ENCODE results near the gene CDC42BPA. TPM values are rescaled to one million over a fixed set of nuclear protein-coding genes. Genes with fewer than 3 reads are reported as not detected.
A peak's percentile ranks its signal among the peaks of the same experiment; 100 is the strongest.

CDC42BPA gene
- total RNA-seq, 1 experiment from 2014 or later, result 48.6 TPM

GRCh38 chr1:227364657-227365056, 46.4 kb upstream of the CDC42BPA start:
- CTCF ChIA-PET, result interaction anchor here (0.7 kb wide), 1 partner anchor 10 kb away, joined by 3 read pairs; no protein-coding TSS in a partner anchor
- Mint-ChIP-seq H3K4me3 (ENCODE audit: low read depth, unreplicated experiment) (no peak overlapping the region), H3K36me3 (ENCODE audit: insufficient read depth, unreplicated experiment) (no peaks in the 10 kb centered on the region), H3K9me3 (ENCODE audit: low read depth, unreplicated experiment) (no peaks in the 10 kb centered on the region), H3K27ac (ENCODE audit: unreplicated experiment) (no peak overlapping the region), H3K4me1 (ENCODE audit: low read depth, unreplicated experiment) (no peaks in the 10 kb centered on the region), H3K27me3 (ENCODE audit: unreplicated experiment) (no peaks in the 10 kb centered on the region)
- no peak for TF ChIP-seq CTCF (IDR thresholded peaks at IDR 0.05; ENCODE audit: unreplicated experiment)
- DNase-seq, result no peak
- no TSS peak for BruUV-seq (replicated peaks)
- intact Hi-C loops (cut with micrococcal nuclease; ENCODE audit: unreplicated experiment), result no loop called here

- DNase-seq, result no peak
- no peak for TF ChIP-seq CTCF (IDR thresholded peaks at IDR 0.05; ENCODE audit: unreplicated experiment)
- H3K4me3 Mint-ChIP-seq (ENCODE audit: low read depth, unreplicated experiment), result no peak overlapping the region
- H3K27ac Mint-ChIP-seq (ENCODE audit: unreplicated experiment), result no peak overlapping the region
- no peaks in the 10 kb centered on the region for H3K36me3 Mint-ChIP-seq (ENCODE audit: insufficient read depth, unreplicated experiment)
- H3K27me3 Mint-ChIP-seq (ENCODE audit: unreplicated experiment), result no peaks in the 10 kb centered on the region
- intact Hi-C loops (cut with micrococcal nuclease; ENCODE audit: unreplicated experiment), result no loop called here
- CTCF ChIA-PET, result no interaction called here
- no peaks in the 10 kb centered on the region for H3K9me3 Mint-ChIP-seq (ENCODE audit: low read depth, unreplicated experiment)
- BruUV-seq (replicated peaks), result no TSS peak
- H3K4me1 Mint-ChIP-seq (ENCODE audit: low read depth, unreplicated experiment), result no peaks in the 10 kb centered on the region
Observed at GRCh38 chr1:227363825-227364224, 45.5 kb upstream of the CDC42BPA start.

GRCh38 chr1:227362039-227362438, 43.7 kb upstream of the CDC42BPA start:
- no peak overlapping the region for H3K27ac Mint-ChIP-seq (ENCODE audit: unreplicated experiment)
- CTCF ChIA-PET, result no interaction called here
- no peaks in the 10 kb centered on the region for H3K9me3 Mint-ChIP-seq (ENCODE audit: low read depth, unreplicated experiment)
- H3K36me3 Mint-ChIP-seq (ENCODE audit: insufficient read depth, unreplicated experiment), result no peaks in the 10 kb centered on the region
- no peak overlapping the region for H3K4me3 Mint-ChIP-seq (ENCODE audit: low read depth, unreplicated experiment)
- BruUV-seq (replicated peaks), result no TSS peak
- TF ChIP-seq CTCF (IDR thresholded peaks at IDR 0.05; ENCODE audit: unreplicated experiment), result no peak
- H3K4me1 Mint-ChIP-seq (ENCODE audit: low read depth, unreplicated experiment), result peaks cover 8% of the 10 kb centered on the region
- no peak for DNase-seq
- no peaks in the 10 kb centered on the region for H3K27me3 Mint-ChIP-seq (ENCODE audit: unreplicated experiment)
- intact Hi-C loops (cut with micrococcal nuclease; ENCODE audit: unreplicated experiment), result no loop called here

GRCh38 chr1:227357927-227358302, 39.6 kb upstream of the CDC42BPA start:
- Mint-ChIP-seq H3K27me3 (ENCODE audit: unreplicated experiment) (no peaks in the 10 kb centered on the region), H3K36me3 (ENCODE audit: insufficient read depth, unreplicated experiment) (peaks cover 5% of the 10 kb centered on the region), H3K9me3 (ENCODE audit: low read depth, unreplicated experiment) (no peaks in the 10 kb centered on the region), H3K27ac (ENCODE audit: unreplicated experiment) (peak overlapping the region; percentile 81), H3K4me3 (ENCODE audit: low read depth, unreplicated experiment) (no peak overlapping the region), H3K4me1 (ENCODE audit: low read depth, unreplicated experiment) (peaks cover 20% of the 10 kb centered on the region)
- no peak for DNase-seq
- intact Hi-C loops (cut with micrococcal nuclease; ENCODE audit: unreplicated experiment), result loop anchor here (5.0 kb wide), 1 partner anchor 69 kb away; no protein-coding TSS in a partner anchor
- CTCF ChIA-PET, result interaction anchor here (0.7 to 1.8 kb wide), 5 partner anchors 10 to 72 kb away, joined by 3 to 5 read pairs (median 4); no protein-coding TSS in a partner anchor
- TF ChIP-seq CTCF (IDR thresholded peaks at IDR 0.05; ENCODE audit: unreplicated experiment), result no peak
- no TSS peak for BruUV-seq (replicated peaks)

Data from Calu3 (cell line).